Measurements from ENCODE around the gene C8B. TPM values are rescaled to one million over a fixed set of nuclear protein-coding genes. Genes with fewer than 3 reads are reported as not detected.

Gene C8B
- total and polyA plus RNA-seq, 2 of the 13 experiments (the other 11 are each of a cell fraction or from before 2014, with no cell fraction given): 8.4 to 11.3 TPM

DNA sequence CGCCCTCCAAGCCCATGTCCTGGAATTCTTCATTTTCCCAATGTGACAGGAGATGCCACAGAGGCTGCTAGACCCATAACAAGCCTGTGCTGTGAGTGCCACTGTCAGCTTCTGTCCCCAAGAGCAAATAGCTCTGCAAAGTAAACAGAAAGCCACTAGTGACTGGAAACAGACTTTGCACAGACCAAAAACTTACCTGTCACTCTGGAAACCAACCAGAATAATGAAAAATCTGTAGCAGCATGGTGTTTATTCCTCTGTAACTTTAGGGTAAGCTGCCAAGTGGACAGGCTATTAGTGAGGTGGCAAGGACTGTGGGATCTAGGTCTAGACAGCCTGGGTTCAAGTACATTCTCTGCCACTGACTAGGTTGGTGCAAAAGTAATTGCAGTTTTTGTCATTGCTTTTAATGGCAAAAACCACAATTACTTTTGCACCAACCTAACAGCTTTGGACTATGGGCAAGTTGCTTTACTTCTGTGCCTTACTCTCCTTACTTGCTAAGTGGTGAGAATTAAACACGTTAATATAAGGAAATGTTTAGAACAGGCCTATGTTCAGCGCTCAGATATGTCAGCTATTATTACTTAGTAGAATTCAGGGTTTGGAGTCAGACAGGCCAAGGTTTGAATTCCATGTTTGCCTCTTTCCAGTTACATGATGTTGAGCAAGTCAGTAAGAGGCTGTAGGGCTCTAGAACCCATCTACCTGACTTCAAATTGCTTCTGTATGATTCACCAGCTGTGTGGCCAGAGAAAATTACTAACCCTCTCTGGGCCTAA is at the start of gene C8B (continued):
- TF ChIP-seq, protein P1, sequence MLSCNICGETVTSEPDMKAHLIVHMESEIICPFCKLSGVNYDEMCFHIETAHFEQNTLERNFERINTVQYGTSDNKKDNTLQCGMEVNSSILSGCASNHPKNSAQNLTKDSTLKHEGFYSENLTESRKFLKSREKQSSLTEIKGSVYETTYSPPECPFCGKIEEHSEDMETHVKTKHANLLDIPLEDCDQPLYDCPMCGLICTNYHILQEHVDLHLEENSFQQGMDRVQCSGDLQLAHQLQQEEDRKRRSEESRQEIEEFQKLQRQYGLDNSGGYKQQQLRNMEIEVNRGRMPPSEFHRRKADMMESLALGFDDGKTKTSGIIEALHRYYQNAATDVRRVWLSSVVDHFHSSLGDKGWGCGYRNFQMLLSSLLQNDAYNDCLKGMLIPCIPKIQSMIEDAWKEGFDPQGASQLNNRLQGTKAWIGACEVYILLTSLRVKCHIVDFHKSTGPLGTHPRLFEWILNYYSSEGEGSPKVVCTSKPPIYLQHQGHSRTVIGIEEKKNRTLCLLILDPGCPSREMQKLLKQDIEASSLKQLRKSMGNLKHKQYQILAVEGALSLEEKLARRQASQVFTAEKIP (CRISPR knock-in tag; IDR thresholded peaks at IDR 0.05; ENCODE audit: borderline replicate concordance): no peak
- TF ChIP-seq, protein P2, sequence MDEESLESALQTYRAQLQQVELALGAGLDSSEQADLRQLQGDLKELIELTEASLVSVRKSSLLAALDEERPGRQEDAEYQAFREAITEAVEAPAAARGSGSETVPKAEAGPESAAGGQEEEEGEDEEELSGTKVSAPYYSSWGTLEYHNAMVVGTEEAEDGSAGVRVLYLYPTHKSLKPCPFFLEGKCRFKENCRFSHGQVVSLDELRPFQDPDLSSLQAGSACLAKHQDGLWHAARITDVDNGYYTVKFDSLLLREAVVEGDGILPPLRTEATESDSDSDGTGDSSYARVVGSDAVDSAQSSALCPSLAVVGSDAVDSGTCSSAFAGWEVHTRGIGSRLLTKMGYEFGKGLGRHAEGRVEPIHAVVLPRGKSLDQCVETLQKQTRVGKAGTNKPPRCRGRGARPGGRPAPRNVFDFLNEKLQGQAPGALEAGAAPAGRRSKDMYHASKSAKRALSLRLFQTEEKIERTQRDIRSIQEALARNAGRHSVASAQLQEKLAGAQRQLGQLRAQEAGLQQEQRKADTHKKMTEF (CRISPR knock-in tag; IDR thresholded peaks at IDR 0.05): peak; percentile 64; the same call in 1 of the 2 replicates
- TF ChIP-seq HOXD1 (CRISPR knock-in tag; IDR thresholded peaks at IDR 0.05): no peak
- 0 out of 2 replicates have a peak, but pooled peaks have one; percentile 28 for TF ChIP-seq ZNF264 (CRISPR knock-in tag; IDR thresholded peaks at IDR 0.05)
- peak; percentile 52; the same call in 1 of the 2 replicates for TF ChIP-seq ZNF629 (CRISPR knock-in tag; conservative IDR thresholded peaks at IDR 0.05)
- TF ChIP-seq, protein P3, sequence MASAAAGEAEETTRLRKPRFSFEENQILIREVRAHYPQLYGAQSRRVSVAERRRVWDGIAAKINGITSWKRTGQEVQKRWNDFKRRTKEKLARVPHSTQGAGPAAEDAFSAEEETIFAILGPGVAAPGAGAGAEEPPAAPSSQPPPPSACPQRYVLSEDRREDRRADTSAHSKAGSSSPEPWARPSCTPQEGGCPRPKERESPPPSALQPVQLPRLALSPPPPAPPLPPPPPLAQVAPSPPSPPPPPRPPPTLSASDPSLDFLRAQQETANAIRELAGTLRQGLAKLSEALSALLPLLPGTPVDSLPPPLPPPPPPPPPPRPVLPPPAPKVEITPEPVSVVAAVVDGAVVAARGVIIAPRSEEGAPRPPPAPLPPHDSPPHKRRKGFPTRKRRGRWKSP (CRISPR knock-in tag; IDR thresholded peaks at IDR 0.05): peak; percentile 54; the same call in 1 of the 2 replicates
- no peak for TF ChIP-seq PLRG1 (conservative IDR thresholded peaks at IDR 0.05)
- TF ChIP-seq GATAD2A (CRISPR knock-in tag; IDR thresholded peaks at IDR 0.05): peak; percentile 91
- TF ChIP-seq RBFOX2 (IDR thresholded peaks at IDR 0.05; ENCODE audit: low read depth, low read length): peak; percentile 49
- TF ChIP-seq SOX6 (IDR thresholded peaks at IDR 0.05): no peak
- TF ChIP-seq SOX6 (CRISPR knock-in tag; IDR thresholded peaks at IDR 0.05): peak; percentile 73
- TF ChIP-seq TARDBP (CRISPR knock-in tag; IDR thresholded peaks at IDR 0.05): no peak
- TF ChIP-seq XRCC5 (optimal IDR thresholded peaks at IDR 0.05; ENCODE audit: low read length): peak; percentile 58
- TF ChIP-seq PBX2 (CRISPR knock-in tag; IDR thresholded peaks at IDR 0.05): peak; percentile 42
- TF ChIP-seq, protein P4, sequence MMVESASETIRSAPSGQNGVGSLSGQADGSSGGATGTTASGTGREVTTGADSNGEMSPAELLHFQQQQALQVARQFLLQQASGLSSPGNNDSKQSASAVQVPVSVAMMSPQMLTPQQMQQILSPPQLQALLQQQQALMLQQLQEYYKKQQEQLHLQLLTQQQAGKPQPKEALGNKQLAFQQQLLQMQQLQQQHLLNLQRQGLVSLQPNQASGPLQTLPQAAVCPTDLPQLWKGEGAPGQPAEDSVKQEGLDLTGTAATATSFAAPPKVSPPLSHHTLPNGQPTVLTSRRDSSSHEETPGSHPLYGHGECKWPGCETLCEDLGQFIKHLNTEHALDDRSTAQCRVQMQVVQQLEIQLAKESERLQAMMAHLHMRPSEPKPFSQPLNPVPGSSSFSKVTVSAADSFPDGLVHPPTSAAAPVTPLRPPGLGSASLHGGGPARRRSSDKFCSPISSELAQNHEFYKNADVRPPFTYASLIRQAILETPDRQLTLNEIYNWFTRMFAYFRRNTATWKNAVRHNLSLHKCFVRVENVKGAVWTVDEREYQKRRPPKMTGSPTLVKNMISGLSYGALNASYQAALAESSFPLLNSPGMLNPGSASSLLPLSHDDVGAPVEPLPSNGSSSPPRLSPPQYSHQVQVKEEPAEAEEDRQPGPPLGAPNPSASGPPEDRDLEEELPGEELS (CRISPR knock-in tag; IDR thresholded peaks at IDR 0.05): peak; percentile 64
- no peak for TF ChIP-seq LRRFIP1 (CRISPR knock-in tag; conservative IDR thresholded peaks at IDR 0.05)
- no peak for TF ChIP-seq SRSF9 (IDR thresholded peaks at IDR 0.05; ENCODE audit: borderline replicate concordance, insufficient read depth, low read depth, low read length, poor library complexity, severe bottlenecking)
- TF ChIP-seq MIER2 (CRISPR knock-in tag; IDR thresholded peaks at IDR 0.05): 0 out of 2 replicates have a peak, but pooled peaks have one; percentile 50
- 0 out of 2 replicates have a peak, but pooled peaks have one; percentile 7 for TF ChIP-seq NR2F6 (IDR thresholded peaks at IDR 0.05)
- TF ChIP-seq NR2F6 (CRISPR knock-in tag; IDR thresholded peaks at IDR 0.05): peak; percentile 61
- no peak for TF ChIP-seq ZNF788 (CRISPR knock-in tag; IDR thresholded peaks at IDR 0.05; ENCODE audit: borderline replicate concordance)

All from HepG2 (cell line).